ENCODE results near the gene CCDC148. TPM values are rescaled to one million over a fixed set of nuclear protein-coding genes. Genes with fewer than 3 reads are reported as not detected.

Gene CCDC148
- total RNA-seq, 3 donors from 2014 or later (not counting 1 experiment from before 2014, with no cell fraction given), result not detected

DNA sequence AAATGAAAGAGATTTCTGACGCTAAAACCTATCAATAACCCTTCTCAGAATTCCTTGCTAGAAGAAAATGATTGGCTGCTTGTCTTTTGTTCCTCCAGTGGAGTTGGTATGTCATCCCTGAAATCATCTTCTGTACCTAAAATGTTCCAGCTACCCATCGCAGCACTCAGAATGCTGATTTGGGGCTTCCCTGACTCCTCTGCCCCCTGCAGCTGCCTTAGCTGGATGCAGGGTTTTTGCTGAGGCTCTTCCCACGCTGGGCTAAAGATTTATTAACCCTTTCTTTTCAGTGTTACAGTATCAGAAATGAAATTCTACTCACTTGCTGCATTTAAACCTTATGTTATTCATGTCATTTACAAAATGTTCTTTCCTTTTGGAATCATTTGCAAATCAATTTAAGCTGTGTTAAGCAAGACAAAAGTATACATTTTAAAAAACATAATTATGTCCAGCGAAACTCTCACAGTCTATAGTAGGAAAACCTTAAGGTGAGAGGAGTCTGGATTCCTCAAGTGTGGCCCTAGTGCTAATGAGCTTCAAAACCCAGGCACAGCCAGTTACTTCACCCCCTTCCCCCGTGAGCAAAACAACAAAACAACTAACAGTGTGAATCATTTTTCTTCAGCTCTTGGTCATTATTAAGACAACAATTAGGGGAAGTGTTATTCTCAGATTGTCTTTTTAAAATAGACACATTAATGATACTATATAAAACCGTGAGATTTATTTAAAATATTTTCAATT, 33.0 kb upstream of the CCDC148 start:
- H3K36me3 Mint-ChIP-seq, result no peaks in the 10 kb centered on the region

DNA sequence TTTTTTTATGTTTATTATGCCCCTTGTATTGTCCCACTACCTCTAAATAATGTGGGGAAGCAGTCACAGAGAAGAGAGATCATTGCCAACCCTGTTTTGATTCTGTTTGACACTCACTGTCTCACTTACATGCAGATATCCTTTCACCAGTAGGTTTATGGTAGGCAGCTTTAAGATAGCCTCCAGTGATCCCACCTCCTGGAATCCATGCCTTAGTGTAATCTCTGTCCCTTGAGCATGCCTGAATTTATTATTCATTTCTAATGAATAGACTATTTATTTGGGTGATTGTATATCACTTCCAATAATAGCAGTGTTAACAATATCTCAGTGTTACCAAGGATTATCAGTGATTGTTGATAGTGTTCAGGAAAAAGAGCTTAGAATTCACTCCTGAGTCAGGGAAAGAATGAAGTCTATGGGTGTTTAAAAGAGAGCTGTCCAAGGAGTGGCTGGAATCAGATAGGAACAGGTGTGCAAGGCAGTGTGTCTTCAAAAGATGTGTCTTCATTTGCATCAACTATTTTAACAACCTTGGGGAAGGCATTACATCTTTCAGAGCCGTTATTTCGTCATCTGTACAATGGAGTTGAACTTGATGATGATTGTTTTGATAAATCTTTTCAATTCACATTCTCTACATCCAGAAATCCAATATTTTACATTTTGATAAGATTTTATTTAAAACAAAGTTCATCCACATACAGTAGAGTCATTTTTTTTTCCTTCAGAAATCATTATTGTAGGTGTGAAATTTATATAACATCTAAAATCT, 32.1 kb upstream of the CCDC148 start:
- intact Hi-C loops (cut with micrococcal nuclease), result no loop called here
- TF ChIP-seq, protein P1, sequence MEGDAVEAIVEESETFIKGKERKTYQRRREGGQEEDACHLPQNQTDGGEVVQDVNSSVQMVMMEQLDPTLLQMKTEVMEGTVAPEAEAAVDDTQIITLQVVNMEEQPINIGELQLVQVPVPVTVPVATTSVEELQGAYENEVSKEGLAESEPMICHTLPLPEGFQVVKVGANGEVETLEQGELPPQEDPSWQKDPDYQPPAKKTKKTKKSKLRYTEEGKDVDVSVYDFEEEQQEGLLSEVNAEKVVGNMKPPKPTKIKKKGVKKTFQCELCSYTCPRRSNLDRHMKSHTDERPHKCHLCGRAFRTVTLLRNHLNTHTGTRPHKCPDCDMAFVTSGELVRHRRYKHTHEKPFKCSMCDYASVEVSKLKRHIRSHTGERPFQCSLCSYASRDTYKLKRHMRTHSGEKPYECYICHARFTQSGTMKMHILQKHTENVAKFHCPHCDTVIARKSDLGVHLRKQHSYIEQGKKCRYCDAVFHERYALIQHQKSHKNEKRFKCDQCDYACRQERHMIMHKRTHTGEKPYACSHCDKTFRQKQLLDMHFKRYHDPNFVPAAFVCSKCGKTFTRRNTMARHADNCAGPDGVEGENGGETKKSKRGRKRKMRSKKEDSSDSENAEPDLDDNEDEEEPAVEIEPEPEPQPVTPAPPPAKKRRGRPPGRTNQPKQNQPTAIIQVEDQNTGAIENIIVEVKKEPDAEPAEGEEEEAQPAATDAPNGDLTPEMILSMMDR (IDR thresholded peaks at IDR 0.05), result no peak
- Mint-ChIP-seq H3K27me3 (ENCODE audit: low read depth in 2 of 2) (no peaks in the 10 kb centered on the region), H3K4me1 (no peaks in the 10 kb centered on the region), H3K4me3 (no peak overlapping the region), H3K27ac (no peak overlapping the region), H3K36me3 (no peaks in the 10 kb centered on the region), H3K9me3 (no peaks in the 10 kb centered on the region)
- DNase-seq, result no peak
- H3K36me3 ChIP-seq (ENCODE audit: control insufficient read depth, insufficient read depth, low read length), result no peaks in the 10 kb centered on the region
- H3K27me3 ChIP-seq (ENCODE audit: control insufficient read depth, insufficient read depth, low read length), result no peaks in the 10 kb centered on the region
- no peaks in the 10 kb centered on the region for H3K4me1 ChIP-seq (ENCODE audit: control insufficient read depth, insufficient read depth, low read length)
- no peak overlapping the region for H3K27ac ChIP-seq (ENCODE audit: low read length)
- no CpG with 5 or more reads among the region's 2 CpGs for WGBS (ENCODE audit: insufficient coverage)
- H3K4me3 ChIP-seq (ENCODE audit: low read length), result no peak overlapping the region
- ATAC-seq, result no peak
- H3K9me3 ChIP-seq (ENCODE audit: control insufficient read depth, insufficient read depth, low read length), result no peaks in the 10 kb centered on the region

More for the DNA sequence above, 33.0 kb upstream of the CCDC148 start:
- Histone ChIP-seq H3K27me3 (ENCODE audit: control insufficient read depth, insufficient read depth, low read length) (no peaks in the 10 kb centered on the region), H3K36me3 (ENCODE audit: control insufficient read depth, insufficient read depth, low read length) (no peaks in the 10 kb centered on the region), H3K4me1 (ENCODE audit: control insufficient read depth, insufficient read depth, low read length) (no peaks in the 10 kb centered on the region), H3K9me3 (ENCODE audit: control insufficient read depth, insufficient read depth, low read length) (no peaks in the 10 kb centered on the region), H3K27ac (ENCODE audit: low read length) (no peak overlapping the region), H3K4me3 (ENCODE audit: low read length) (no peak overlapping the region)
- 61% methylated on average over 3 of the region's 6 CpGs for WGBS (ENCODE audit: insufficient coverage)
- no peak for DNase-seq
- TF ChIP-seq, protein P1 (IDR thresholded peaks at IDR 0.05), result no peak
- no peak overlapping the region for H3K4me3 Mint-ChIP-seq
- no peak for ATAC-seq
- H3K27me3 Mint-ChIP-seq (ENCODE audit: low read depth in 2 of 2), result no peaks in the 10 kb centered on the region
- no peaks in the 10 kb centered on the region for H3K9me3 Mint-ChIP-seq
- intact Hi-C loops (cut with micrococcal nuclease), result no loop called here
- no peak overlapping the region for H3K27ac Mint-ChIP-seq
- no peaks in the 10 kb centered on the region for H3K4me1 Mint-ChIP-seq

DNA sequence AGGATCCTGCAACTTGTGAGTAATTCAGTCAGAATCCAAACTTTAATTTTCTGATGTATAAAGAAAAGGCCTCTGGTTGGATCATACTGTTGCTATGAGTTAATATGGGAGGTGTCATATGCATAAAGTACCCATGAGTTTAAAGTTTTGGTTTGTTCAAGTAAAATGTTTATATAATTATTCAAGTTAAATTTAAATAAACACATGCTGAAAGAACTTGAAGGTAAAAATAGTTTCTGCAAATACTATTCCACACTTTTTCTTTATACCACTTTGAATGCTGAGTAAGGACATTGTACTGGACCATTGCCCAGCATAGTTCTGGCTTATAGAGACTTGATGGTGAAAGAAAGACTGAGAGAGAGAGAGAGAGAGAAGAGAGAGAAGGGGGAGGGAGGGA, 30.9 kb upstream of the CCDC148 start:
- no peak overlapping the region for H3K27ac ChIP-seq (ENCODE audit: low read length)
- intact Hi-C loops (cut with micrococcal nuclease), result no loop called here
- no peaks in the 10 kb centered on the region for H3K4me1 ChIP-seq (ENCODE audit: control insufficient read depth, insufficient read depth, low read length)
- no peak for ATAC-seq
- no peaks in the 10 kb centered on the region for H3K9me3 Mint-ChIP-seq
- H3K4me1 Mint-ChIP-seq, result no peaks in the 10 kb centered on the region
- no peaks in the 10 kb centered on the region for H3K27me3 ChIP-seq (ENCODE audit: control insufficient read depth, insufficient read depth, low read length)
- no peaks in the 10 kb centered on the region for H3K36me3 ChIP-seq (ENCODE audit: control insufficient read depth, insufficient read depth, low read length)
- no peaks in the 10 kb centered on the region for H3K27me3 Mint-ChIP-seq (ENCODE audit: low read depth in 2 of 2)
- TF ChIP-seq, protein P1 (IDR thresholded peaks at IDR 0.05), result no peak
- DNase-seq, result no peak
- H3K9me3 ChIP-seq (ENCODE audit: control insufficient read depth, insufficient read depth, low read length), result no peaks in the 10 kb centered on the region
- no peak overlapping the region for H3K27ac Mint-ChIP-seq
- no peak overlapping the region for H3K4me3 ChIP-seq (ENCODE audit: low read length)
- no peak overlapping the region for H3K4me3 Mint-ChIP-seq
- H3K36me3 Mint-ChIP-seq, result no peaks in the 10 kb centered on the region
